ENCODE data around the gene AKR7A2.
"Not testable (repeated sequence)": the region's sequence is repeated elsewhere in the genome, so short reads cannot be mapped to it uniquely, and the experiment has no call there.

The AKR7A2 gene

DNA sequence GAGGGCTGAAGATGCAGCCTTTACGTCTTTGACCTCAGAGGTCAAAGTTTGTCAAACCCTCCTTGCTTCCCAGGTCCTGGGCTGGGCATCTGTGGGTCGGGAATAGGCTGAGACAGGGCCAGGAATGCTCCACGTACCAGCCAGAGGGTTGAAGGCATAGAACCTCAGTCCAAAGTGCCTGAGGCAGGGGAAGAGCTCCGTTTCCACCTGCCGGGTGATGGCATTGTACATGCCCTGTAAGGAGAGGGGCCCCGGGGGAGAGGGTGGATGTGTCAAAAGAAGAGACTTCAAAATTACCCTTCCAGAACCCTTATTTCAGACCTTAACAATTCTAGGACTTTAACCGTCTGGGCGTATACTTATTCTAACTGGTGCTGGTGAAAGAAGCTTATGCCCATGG, 27.1 kb downstream of the AKR7A2 start:
- no peaks in the 10 kb centered on the region for H3K36me3 ChIP-seq (ENCODE audit: control insufficient read depth, insufficient read depth, low read length)
- no peak overlapping the region for H3K27ac ChIP-seq (ENCODE audit: low read length)
- DNase-seq (ENCODE audit: low read depth, low spot score): no peak
- no peaks in the 10 kb centered on the region for H3K4me1 ChIP-seq (ENCODE audit: control insufficient read depth, insufficient read depth, low read length)
- no peaks in the 10 kb centered on the region for H3K9me3 ChIP-seq (ENCODE audit: control insufficient read depth, insufficient read depth, low read length)
- H3K27me3 ChIP-seq (ENCODE audit: control insufficient read depth, insufficient read depth, low read length): peaks cover 7% of the 10 kb centered on the region; the same call in 1 of the 2 replicates
- H3K4me3 ChIP-seq (ENCODE audit: low read length): no peak overlapping the region
- WGBS (ENCODE audit: insufficient coverage, insufficient read length): no CpG with 5 or more reads among the region's 8 CpGs

DNA sequence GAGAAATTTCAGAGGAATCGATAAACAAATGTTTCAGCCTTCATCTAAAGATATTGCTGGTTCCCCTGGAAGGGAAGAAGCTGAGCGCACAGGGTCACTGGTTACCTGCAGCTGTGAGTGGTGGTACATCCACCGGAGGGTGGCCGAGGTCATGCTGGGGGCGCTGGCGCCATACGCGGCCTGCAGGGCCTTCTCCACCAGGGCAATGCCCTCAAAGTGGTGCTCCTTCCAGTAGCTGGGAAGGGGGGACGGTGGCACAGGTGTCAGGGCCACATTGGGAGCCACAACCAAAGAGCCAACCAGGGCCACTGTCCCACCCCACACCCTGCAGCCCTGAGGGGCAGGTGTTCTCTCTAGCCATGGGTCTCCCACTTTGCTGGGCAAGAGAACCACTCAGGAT, 28.1 kb downstream of the AKR7A2 start:
- no peak for DNase-seq (ENCODE audit: low read depth, low spot score)
- H3K36me3 ChIP-seq (ENCODE audit: control insufficient read depth, insufficient read depth, low read length): no peaks in the 10 kb centered on the region
- no peak overlapping the region for H3K27ac ChIP-seq (ENCODE audit: low read length)
- peaks cover 4% of the 10 kb centered on the region; the same call in 1 of the 2 replicates for H3K27me3 ChIP-seq (ENCODE audit: control insufficient read depth, insufficient read depth, low read length)
- H3K4me1 ChIP-seq (ENCODE audit: control insufficient read depth, insufficient read depth, low read length): no peaks in the 10 kb centered on the region
- H3K9me3 ChIP-seq (ENCODE audit: control insufficient read depth, insufficient read depth, low read length): no peaks in the 10 kb centered on the region
- WGBS (ENCODE audit: insufficient coverage, insufficient read length): no CpG with 5 or more reads among the region's 9 CpGs
- H3K4me3 ChIP-seq (ENCODE audit: low read length): no peak overlapping the region

DNA sequence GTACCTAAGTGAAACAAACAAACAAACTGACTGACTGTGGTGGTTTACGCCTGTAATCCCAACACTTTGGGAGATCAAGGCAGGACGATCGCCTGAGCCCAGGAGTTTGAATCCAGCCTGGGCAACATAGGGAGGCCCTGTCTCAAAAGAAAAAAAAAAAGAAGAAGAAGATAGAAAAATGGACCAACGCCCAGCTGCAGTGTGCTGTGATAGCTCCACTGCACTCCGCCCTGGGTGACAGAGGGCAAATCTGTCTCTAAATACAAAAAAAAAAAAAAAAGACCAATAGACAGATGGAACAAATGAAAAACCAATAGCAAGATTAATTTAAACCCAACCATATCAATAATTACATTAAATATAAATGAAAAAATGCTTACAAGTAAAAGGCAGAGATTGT, 37.3 kb downstream of the AKR7A2 start:
- no peak for DNase-seq (ENCODE audit: low read depth, low spot score)
- no CpG with 5 or more reads among the region's 5 CpGs for WGBS (ENCODE audit: insufficient coverage, insufficient read length)
- Histone ChIP-seq H3K27ac (ENCODE audit: low read length) (no peak overlapping the region), H3K9me3 (ENCODE audit: control insufficient read depth, insufficient read depth, low read length) (no peaks in the 10 kb centered on the region), H3K36me3 (ENCODE audit: control insufficient read depth, insufficient read depth, low read length) (no peaks in the 10 kb centered on the region), H3K27me3 (ENCODE audit: control insufficient read depth, insufficient read depth, low read length) (peaks cover 15% of the 10 kb centered on the region; the same call in 1 of the 2 replicates), H3K4me1 (ENCODE audit: control insufficient read depth, insufficient read depth, low read length) (peaks cover 2% of the 10 kb centered on the region; the same call in 1 of the 2 replicates), H3K4me3 (ENCODE audit: low read length) (no peak overlapping the region)

DNA sequence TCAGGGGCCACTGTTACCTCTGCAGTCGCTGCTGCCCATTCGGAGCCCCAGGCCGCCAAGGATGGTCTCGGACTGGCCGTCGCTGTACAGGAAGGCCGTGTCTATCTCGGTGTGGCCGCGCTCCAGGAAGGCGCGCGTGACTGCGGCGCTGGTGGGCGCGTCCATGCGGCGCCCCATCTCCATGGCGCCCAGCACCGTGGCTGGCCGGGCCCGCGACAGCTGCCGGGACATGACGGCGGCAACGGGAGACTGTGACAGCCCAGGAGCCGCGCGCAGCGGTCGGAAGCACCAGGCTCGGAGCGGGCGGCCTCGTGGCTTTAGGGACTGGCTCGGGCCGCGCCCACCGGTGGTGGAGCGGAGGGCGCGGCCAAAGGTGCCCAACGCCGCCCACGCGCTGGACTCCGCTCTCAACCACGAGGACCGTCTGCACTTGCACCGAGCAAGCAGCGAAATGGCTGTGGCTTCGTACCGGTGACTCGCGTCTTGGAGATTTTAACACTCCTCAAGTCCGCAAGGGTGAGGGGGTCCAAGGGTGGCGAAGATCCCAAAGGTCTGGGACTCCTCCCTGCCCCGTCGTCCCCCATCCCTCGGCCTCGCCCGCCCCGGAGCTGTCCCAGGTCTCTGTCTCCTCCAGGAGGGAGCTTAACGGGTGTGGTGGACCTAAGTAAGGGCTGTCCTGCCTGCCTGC, 38.0 kb downstream of the AKR7A2 start:
- Histone ChIP-seq H3K27me3 (ENCODE audit: control insufficient read depth, insufficient read depth, low read length) (peaks cover 15% of the 10 kb centered on the region; the same call in 1 of the 2 replicates), H3K4me3 (ENCODE audit: low read length) (peak overlapping the region; percentile 30; the same call in 1 of the 2 replicates)
- not testable (repeated sequence) for H3K9me3 ChIP-seq (ENCODE audit: control insufficient read depth, insufficient read depth, low read length); DNase-seq (ENCODE audit: low read depth, low spot score); H3K36me3 ChIP-seq (ENCODE audit: control insufficient read depth, insufficient read depth, low read length); H3K4me1 ChIP-seq (ENCODE audit: control insufficient read depth, insufficient read depth, low read length); H3K27ac ChIP-seq (ENCODE audit: low read length)
- no CpG with 5 or more reads among the region's 66 CpGs for WGBS (ENCODE audit: insufficient coverage, insufficient read length)

DNA sequence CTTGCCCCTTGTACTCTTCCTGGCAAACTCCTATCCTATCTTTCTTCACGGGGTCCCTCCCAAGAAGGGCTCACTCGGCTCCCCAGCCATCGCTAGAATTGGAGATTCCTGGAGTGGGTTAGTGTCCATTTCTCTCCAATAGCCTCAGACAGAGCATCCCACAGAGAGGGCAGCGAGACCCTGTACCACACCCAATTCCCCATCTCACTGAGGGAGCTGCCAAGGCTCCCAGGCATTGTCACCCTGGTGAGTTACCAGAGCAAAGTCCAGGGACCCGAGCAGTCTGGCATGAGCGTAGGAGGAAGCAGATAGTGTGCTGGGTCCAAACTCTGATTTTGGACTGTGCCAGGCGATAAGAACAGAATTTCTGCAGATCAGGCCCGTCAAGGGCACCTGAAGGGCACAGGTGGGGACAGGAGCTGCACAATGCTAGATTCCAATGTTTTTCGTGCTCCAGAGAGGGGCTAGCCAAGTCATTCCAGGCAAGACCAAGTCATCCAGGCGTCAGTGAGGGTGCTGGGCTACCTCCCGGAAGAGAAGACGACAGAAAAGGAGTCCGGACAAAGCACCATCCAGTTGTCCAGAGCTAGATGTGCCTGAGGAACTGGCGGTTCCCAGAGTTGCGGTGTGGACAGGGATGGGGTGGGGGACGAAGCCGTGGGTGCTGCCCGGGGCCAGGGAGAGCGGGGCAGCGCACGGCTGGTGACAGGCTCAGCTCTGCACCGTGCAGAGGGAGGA, 38.7 kb downstream of the AKR7A2 start:
- Histone ChIP-seq H3K36me3 (ENCODE audit: control insufficient read depth, insufficient read depth, low read length) (no peaks in the 10 kb centered on the region), H3K9me3 (ENCODE audit: control insufficient read depth, insufficient read depth, low read length) (no peaks in the 10 kb centered on the region), H3K4me1 (ENCODE audit: control insufficient read depth, insufficient read depth, low read length) (peaks cover 2% of the 10 kb centered on the region; the same call in 1 of the 2 replicates), H3K4me3 (ENCODE audit: low read length) (0 out of 2 replicates have a peak overlapping the region, but pooled peaks have one; percentile 1), H3K27me3 (ENCODE audit: control insufficient read depth, insufficient read depth, low read length) (peaks cover 15% of the 10 kb centered on the region; the same call in 1 of the 2 replicates), H3K27ac (ENCODE audit: low read length) (no peak overlapping the region)
- DNase-seq (ENCODE audit: low read depth, low spot score): no peak
- no CpG with 5 or more reads among the region's 22 CpGs for whole genome bisulfite sequencing (ENCODE audit: insufficient coverage, insufficient read length)

DNA sequence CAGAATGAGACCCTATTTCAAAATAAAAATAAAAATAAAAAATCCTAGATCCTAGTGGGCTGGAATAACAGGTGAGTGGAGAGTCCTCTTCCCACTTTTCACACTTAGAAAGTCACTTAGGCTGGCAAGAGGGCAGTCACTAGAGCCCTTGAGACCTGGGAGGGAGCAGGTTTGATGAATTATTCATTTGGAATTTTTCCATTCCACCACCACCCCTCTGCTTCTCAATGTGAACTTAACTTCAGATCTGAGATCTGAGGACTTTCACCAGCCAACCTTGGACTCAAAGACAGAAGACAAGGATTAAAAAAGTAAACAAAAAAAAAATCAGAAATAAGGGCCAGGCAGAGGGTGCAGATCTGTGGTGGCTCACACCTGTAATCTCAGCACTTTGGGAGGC, 39.9 kb downstream of the AKR7A2 start:
- Histone ChIP-seq H3K9me3 (ENCODE audit: control insufficient read depth, insufficient read depth, low read length) (no peaks in the 10 kb centered on the region), H3K27ac (ENCODE audit: low read length) (no peak overlapping the region), H3K4me1 (ENCODE audit: control insufficient read depth, insufficient read depth, low read length) (peaks cover 2% of the 10 kb centered on the region; the same call in 1 of the 2 replicates), H3K4me3 (ENCODE audit: low read length) (no peak overlapping the region), H3K36me3 (ENCODE audit: control insufficient read depth, insufficient read depth, low read length) (no peaks in the 10 kb centered on the region), H3K27me3 (ENCODE audit: control insufficient read depth, insufficient read depth, low read length) (peaks cover 15% of the 10 kb centered on the region; the same call in 1 of the 2 replicates)
- no peak for DNase-seq (ENCODE audit: low read depth, low spot score)

DNA sequence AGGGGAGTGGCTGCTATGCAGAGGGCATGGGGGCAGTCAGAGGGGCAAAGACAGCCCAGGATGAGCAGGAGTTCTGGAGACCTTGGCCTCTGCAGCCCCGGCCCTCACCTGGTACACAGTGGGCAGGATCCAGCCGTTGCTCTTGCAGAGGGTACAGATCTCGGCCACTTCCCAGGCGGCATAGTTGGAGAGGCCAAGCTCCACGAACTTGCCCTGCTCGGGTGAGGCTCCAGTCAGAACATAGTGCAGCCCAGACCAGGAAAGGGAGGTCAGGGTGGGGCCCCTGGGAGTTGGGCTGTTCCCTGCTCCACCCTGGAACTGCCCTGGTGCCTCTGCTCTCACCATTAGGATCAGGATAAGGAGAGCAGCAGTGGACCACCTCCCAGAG, 41.6 kb downstream of the AKR7A2 start:
- no CpG with 5 or more reads among the region's 6 CpGs for WGBS (ENCODE audit: insufficient coverage, insufficient read length)
- not testable (repeated sequence) for DNase-seq (ENCODE audit: low read depth, low spot score)

DNA sequence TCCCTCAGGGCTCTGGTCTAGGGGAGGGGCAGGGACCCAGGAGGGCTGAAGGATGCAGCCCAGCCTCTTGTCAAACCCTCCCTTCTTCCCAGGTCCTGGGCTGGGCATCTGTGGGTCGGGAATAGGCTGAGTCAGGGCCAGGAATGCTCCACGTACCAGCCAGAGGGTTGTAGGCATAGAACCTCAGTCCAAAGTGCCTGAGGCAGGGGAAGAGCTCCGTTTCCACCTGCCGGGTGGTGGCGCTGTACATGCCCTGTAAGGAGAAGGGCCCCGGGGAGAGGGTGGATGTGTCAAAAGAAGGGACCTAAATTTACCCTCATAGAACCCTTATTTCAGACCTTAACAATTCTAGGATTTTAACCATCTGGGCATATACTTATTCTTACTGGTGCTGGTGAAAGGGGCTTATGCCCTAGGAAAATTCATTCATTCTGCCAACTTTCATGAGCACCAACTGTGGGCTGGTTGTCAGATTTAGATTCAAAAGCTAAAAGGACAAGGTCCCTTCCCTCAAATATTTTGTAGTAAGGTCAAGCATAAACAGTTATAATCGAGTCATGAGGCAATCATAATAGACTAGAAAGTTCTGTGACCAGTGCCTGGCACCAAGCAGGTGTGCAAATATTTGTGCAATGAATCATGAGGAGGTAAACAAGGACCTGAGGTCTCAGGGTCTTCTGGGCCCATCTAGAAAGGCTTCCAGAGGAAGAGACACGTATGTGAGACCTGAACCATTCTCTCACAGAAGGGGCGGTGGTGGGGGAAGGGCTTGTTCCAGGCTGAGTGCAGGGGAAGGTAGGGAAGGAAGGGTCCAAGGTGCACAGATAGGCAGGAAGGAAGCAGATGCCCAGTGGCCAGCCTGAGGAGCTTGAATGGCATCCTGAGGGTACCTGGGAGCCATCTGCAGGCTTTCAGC, 42.3 kb downstream of the AKR7A2 start:
- not testable (repeated sequence) for H3K36me3 ChIP-seq (ENCODE audit: control insufficient read depth, insufficient read depth, low read length); H3K4me1 ChIP-seq (ENCODE audit: control insufficient read depth, insufficient read depth, low read length); DNase-seq (ENCODE audit: low read depth, low spot score); H3K4me3 ChIP-seq (ENCODE audit: low read length); H3K9me3 ChIP-seq (ENCODE audit: control insufficient read depth, insufficient read depth, low read length); H3K27ac ChIP-seq (ENCODE audit: low read length)
- WGBS (ENCODE audit: insufficient coverage, insufficient read length): no CpG with 5 or more reads among the region's 9 CpGs
- H3K27me3 ChIP-seq (ENCODE audit: control insufficient read depth, insufficient read depth, low read length): peaks cover 15% of the 10 kb centered on the region; the same call in 1 of the 2 replicates

More for the DNA sequence above, 41.6 kb downstream of the AKR7A2 start:
- not testable (repeated sequence) for H3K4me1 ChIP-seq (ENCODE audit: control insufficient read depth, insufficient read depth, low read length); H3K36me3 ChIP-seq (ENCODE audit: control insufficient read depth, insufficient read depth, low read length); H3K9me3 ChIP-seq (ENCODE audit: control insufficient read depth, insufficient read depth, low read length); H3K27ac ChIP-seq (ENCODE audit: low read length); H3K4me3 ChIP-seq (ENCODE audit: low read length)
- H3K27me3 ChIP-seq (ENCODE audit: control insufficient read depth, insufficient read depth, low read length): peaks cover 15% of the 10 kb centered on the region; the same call in 1 of the 2 replicates

DNA sequence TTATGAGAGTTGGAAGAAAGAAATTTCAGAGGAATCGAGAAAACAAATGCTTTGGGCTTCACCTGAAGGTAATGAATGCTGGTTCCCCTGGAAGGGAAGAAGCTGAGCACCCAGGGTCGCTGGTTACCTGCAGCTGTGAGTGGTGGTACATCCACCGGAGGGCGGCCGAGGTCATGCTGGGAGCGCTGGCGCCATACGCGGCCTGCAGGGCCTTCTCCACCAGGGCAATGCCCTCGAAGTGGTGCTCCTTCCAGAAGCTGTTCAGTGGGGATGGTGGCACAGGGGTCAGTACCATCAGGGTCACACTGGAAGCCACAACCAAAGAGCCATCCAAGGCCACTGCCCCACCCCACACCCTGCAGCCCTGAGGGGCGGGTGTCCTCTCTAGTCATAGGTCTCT, 43.5 kb downstream of the AKR7A2 start:
- Histone ChIP-seq H3K4me3 (ENCODE audit: low read length) (no peak overlapping the region), H3K36me3 (ENCODE audit: control insufficient read depth, insufficient read depth, low read length) (no peaks in the 10 kb centered on the region), H3K27ac (ENCODE audit: low read length) (no peak overlapping the region), H3K9me3 (ENCODE audit: control insufficient read depth, insufficient read depth, low read length) (no peaks in the 10 kb centered on the region), H3K27me3 (ENCODE audit: control insufficient read depth, insufficient read depth, low read length) (peaks cover 6% of the 10 kb centered on the region; the same call in 1 of the 2 replicates), H3K4me1 (ENCODE audit: control insufficient read depth, insufficient read depth, low read length) (no peaks in the 10 kb centered on the region)
- DNase-seq (ENCODE audit: low read depth, low spot score): no peak
- no CpG with 5 or more reads among the region's 11 CpGs for WGBS (ENCODE audit: insufficient coverage, insufficient read length)

DNA sequence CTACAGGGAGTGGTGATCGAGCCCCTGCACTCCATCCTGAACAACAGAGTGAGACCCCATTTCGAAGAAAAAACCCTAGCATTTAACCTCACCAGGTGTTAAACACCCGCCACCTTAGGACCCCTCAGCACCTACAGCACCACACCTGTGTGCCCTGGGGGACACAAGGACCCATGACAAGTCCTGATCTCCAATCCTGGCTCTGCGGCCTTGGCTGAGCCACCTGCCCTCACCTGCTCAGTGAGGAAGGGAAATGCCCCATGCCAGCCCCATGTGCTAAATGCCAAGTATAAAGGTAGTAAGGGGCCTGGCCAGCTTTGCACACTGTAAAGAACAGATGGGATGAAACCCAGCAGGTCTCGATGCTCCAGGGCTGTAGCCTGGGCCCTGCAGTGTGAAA, 49.2 kb downstream of the AKR7A2 start:
- Histone ChIP-seq H3K9me3 (ENCODE audit: control insufficient read depth, insufficient read depth, low read length) (no peaks in the 10 kb centered on the region), H3K36me3 (ENCODE audit: control insufficient read depth, insufficient read depth, low read length) (peaks cover 11% of the 10 kb centered on the region; the same call in 1 of the 2 replicates), H3K27ac (ENCODE audit: low read length) (no peak overlapping the region), H3K4me3 (ENCODE audit: low read length) (no peak overlapping the region), H3K27me3 (ENCODE audit: control insufficient read depth, insufficient read depth, low read length) (no peaks in the 10 kb centered on the region), H3K4me1 (ENCODE audit: control insufficient read depth, insufficient read depth, low read length) (no peaks in the 10 kb centered on the region)
- no peak for DNase-seq (ENCODE audit: low read depth, low spot score)
- no CpG with 5 or more reads among the region's 5 CpGs for WGBS (ENCODE audit: insufficient coverage, insufficient read length)

Measured in iPS DF 6.9 (cell line).